Caco-2 (cell line): ENCODE results near the gene RALGAPA2. TPM values are rescaled to one million over a fixed set of nuclear protein-coding genes. Genes with fewer than 3 reads are reported as not detected.

Experiments used
- BruUV-seq: library from RNA; stranded (reverse); fragments of 400-500 nt; replicated peaks from 2 replicates; lab custom pipeline; 2021; lab: Mats Ljungman, UMichigan
- CTCF ChIA-PET: fragments of 300-600 bp; sonication (Branson Sonifier 250); formaldehyde crosslinking; loops from one replicate; lab custom pipeline; 2022; ENCODE audit warnings: antibody characterized with exemption; lab: Charles Lee
- POLR2A ChIA-PET: fragments of 300-600 bp; sonication (Branson Sonifier 250); formaldehyde crosslinking; loops from one replicate; lab custom pipeline; 2022; ENCODE audit warnings: antibody characterized with exemption; lab: Charles Lee
- DNase-seq, 2 experiments: peaks; one replicate each; pipeline versions ENCODE4 v3.0.0 to v3.0.0-alpha.2; 2020 to 2022
- H3K27me3 ChIP-seq: replicated peaks from 2 replicates; pipeline ENCODE4 v1.6.0; 2011; ENCODE audit warnings: low read length; ENCODE audit not compliant: control insufficient read depth, insufficient read depth
- H3K36me3 ChIP-seq: 2 replicates; pipeline ENCODE4 v1.5.1; 2011; ENCODE audit warnings: low read length; ENCODE audit not compliant: control insufficient read depth, insufficient read depth
- H3K4me1 ChIP-seq: fragments of 250-450 bp; sonication (Bioruptor Pico); 2 replicates; pipeline ENCODE4 v1.5.1; 2020; ENCODE audit warnings: mild to moderate bottlenecking
- H3K4me3 ChIP-seq: 2 replicates; pipeline ENCODE4 v1.5.1; 2011; ENCODE audit warnings: low read depth, mild to moderate bottlenecking, control low read depth, low read length
- H3K9me3 ChIP-seq: fragments of 250-450 bp; sonication (Bioruptor Pico); 2 replicates; pipeline ENCODE4 v1.5.1; 2020; ENCODE audit warnings: mild to moderate bottlenecking, moderate library complexity
- H3K27ac Mint-ChIP-seq: one replicate; pipeline ENCODE4 v1.8.0; 2022; ENCODE audit warnings: mixed read lengths; ENCODE audit not compliant: unreplicated experiment
- H3K27me3 Mint-ChIP-seq: one replicate; pipeline ENCODE4 v1.8.0; 2022; ENCODE audit warnings: mixed read lengths; ENCODE audit not compliant: insufficient read depth, unreplicated experiment
- H3K36me3 Mint-ChIP-seq: one replicate; pipeline ENCODE4 v1.8.0; 2022; ENCODE audit warnings: mild to moderate bottlenecking, mixed read lengths; ENCODE audit not compliant: insufficient read depth, unreplicated experiment
- H3K4me1 Mint-ChIP-seq: one replicate; pipeline ENCODE4 v1.8.0; 2022; ENCODE audit warnings: low read depth, mixed read lengths; ENCODE audit not compliant: unreplicated experiment
- H3K4me3 Mint-ChIP-seq: one replicate; pipeline ENCODE4 v1.8.0; 2022; ENCODE audit warnings: mild to moderate bottlenecking, moderate library complexity, mixed read lengths; ENCODE audit not compliant: unreplicated experiment
- H3K9me3 Mint-ChIP-seq: one replicate; pipeline ENCODE4 v1.8.0; 2022; ENCODE audit warnings: mixed read lengths; ENCODE audit not compliant: unreplicated experiment
- intact Hi-C: fragments of 100-400 bp; cut with micrococcal nuclease; formaldehyde crosslinking; loops from one replicate; pipeline ENCODE4 v1.10.0; 2022; ENCODE audit not compliant: unreplicated experiment
- total RNA-seq: library from RNA; stranded (reverse); gene quantifications from 2 replicates; pipeline ENCODE4 v1.2.3, GENCODE V29; 2022
- TF ChIP-seq, protein P1 (sequence below), 2 experiments: fragments of 200-600 bp in 1 of 2; IDR thresholded peaks; 1 replicate in 1 of 2; 2 replicates in 1 of 2; pipeline versions ENCODE4 v1.5.1 to v1.8.0; 2011 to 2022; ENCODE audit warnings: antibody characterized with exemption in 1 of 2, control low read depth in 1 of 2, inconsistent platforms in 1 of 2, low read depth in 1 of 2, low read length in 1 of 2, mild to moderate bottlenecking in 1 of 2, moderate library complexity in 1 of 2; ENCODE audit not compliant: insufficient read depth in 1 of 2, severe bottlenecking in 1 of 2, unreplicated experiment in 1 of 2

The RALGAPA2 gene
- total RNA-seq, 1 experiment from 2014 or later: 17.3 TPM

DNA sequence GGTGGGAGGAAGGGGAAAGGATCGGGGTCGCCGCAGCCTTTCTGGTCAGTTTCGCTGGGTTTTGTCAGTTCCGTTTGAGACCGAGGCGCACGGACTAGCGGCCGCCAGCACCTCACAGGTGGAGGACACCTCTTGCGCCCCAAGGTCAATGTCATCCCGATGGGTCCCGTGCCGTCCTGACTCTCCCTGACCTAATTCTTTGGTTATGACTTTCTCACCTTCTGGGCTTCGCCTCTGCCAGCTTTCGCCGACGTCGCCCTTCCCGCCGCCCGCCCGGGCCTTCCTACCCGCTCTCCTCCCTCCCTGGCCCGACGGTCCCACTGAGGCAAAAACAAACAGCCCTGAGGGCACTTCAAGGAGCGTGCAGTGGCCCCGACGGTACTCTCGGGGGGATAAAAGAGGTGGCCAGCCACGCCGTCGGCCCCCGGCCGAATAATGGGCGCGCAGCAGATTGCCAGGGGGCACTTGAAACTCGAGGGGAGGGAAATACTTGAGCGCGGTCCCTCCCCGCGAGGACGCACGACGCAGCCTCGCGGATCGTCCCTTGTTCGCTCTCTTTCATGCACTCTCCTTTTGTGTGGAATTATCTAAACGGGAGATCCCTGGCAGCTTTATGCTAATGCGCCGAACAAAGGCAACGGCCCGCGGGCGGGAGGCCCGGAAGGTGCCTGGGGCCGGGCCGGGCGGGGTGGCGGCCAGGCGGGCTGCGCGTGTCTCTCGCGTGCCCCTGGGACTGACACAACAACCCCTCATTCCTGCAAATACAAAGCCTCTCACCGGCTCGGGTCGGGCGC lies 348.4 kb downstream of the RALGAPA2 start:
- ChIA-PET POLR2A (no interaction called here), CTCF (no interaction called here)
- Histone ChIP-seq H3K9me3 (0 out of 2 replicates have a peak, but pooled peaks cover 3% of the 10 kb centered on the region), H3K27me3 (no peaks in the 10 kb centered on the region; the same call in 1 of the 2 replicates), H3K36me3 (no peaks in the 10 kb centered on the region), H3K4me1 (peaks cover 7% of the 10 kb centered on the region), H3K4me3 (peak overlapping the region; percentile 9)
- Mint-ChIP-seq H3K36me3 (no peaks in the 10 kb centered on the region), H3K4me1 (peaks cover 12% of the 10 kb centered on the region), H3K4me3 (peak overlapping the region; percentile 60), H3K27me3 (peaks cover 44% of the 10 kb centered on the region), H3K9me3 (no peaks in the 10 kb centered on the region), H3K27ac (no peak overlapping the region)
- DNase-seq: peak in 1 of 2 experiments; percentile 52
- intact Hi-C loops: loop anchor here (5.0 to 10.0 kb wide), 4 partner anchors 43 to 229 kb away; no protein-coding TSS in a partner anchor
- no TSS peak for BruUV-seq
- TF ChIP-seq, protein P1, sequence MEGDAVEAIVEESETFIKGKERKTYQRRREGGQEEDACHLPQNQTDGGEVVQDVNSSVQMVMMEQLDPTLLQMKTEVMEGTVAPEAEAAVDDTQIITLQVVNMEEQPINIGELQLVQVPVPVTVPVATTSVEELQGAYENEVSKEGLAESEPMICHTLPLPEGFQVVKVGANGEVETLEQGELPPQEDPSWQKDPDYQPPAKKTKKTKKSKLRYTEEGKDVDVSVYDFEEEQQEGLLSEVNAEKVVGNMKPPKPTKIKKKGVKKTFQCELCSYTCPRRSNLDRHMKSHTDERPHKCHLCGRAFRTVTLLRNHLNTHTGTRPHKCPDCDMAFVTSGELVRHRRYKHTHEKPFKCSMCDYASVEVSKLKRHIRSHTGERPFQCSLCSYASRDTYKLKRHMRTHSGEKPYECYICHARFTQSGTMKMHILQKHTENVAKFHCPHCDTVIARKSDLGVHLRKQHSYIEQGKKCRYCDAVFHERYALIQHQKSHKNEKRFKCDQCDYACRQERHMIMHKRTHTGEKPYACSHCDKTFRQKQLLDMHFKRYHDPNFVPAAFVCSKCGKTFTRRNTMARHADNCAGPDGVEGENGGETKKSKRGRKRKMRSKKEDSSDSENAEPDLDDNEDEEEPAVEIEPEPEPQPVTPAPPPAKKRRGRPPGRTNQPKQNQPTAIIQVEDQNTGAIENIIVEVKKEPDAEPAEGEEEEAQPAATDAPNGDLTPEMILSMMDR (IDR thresholded peaks at IDR 0.05; ENCODE audit: insufficient read depth in 1 of 2, low read depth in 1 of 2, low read length in 1 of 2, severe bottlenecking in 1 of 2, unreplicated experiment in 1 of 2): no peak

DNA sequence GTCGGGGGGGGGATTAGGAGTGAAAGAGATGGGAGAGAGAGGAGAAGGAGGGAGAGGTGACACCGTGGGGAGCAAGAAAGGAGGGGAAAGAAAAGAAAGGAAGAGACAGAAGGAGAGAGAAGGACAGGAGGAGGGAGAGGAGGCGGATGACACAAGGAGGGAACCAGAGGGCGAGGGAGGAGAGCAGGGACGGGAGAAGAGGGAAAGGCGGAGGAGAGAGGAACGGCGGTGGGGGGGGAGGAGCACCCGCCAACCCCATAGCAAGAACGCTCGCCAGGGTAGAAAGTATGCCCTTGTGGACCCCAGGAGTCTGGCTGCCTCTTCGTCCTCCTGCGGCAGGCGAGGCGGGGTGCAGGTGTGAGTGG lies 349.0 kb downstream of the RALGAPA2 start:
- Histone ChIP-seq H3K9me3 (0 out of 2 replicates have a peak, but pooled peaks cover 3% of the 10 kb centered on the region), H3K4me3 (peak overlapping the region; percentile 9), H3K4me1 (peaks cover 5% of the 10 kb centered on the region; the same call in 1 of the 2 replicates), H3K36me3 (no peaks in the 10 kb centered on the region), H3K27me3 (no peaks in the 10 kb centered on the region; the same call in 1 of the 2 replicates)
- Mint-ChIP-seq H3K36me3 (no peaks in the 10 kb centered on the region), H3K9me3 (no peaks in the 10 kb centered on the region), H3K4me1 (peaks cover 12% of the 10 kb centered on the region), H3K27ac (no peak overlapping the region), H3K4me3 (peak overlapping the region; percentile 60), H3K27me3 (peaks cover 44% of the 10 kb centered on the region)
- DNase-seq: no peak
- ChIA-PET CTCF (no interaction called here), POLR2A (no interaction called here)
- TF ChIP-seq, protein P1 (IDR thresholded peaks at IDR 0.05; ENCODE audit: insufficient read depth in 1 of 2, low read depth in 1 of 2, low read length in 1 of 2, severe bottlenecking in 1 of 2, unreplicated experiment in 1 of 2): no peak
- intact Hi-C loops: loop anchor here (5.0 to 10.0 kb wide), 4 partner anchors 44 to 229 kb away; no protein-coding TSS in a partner anchor
- no TSS peak for BruUV-seq

DNA sequence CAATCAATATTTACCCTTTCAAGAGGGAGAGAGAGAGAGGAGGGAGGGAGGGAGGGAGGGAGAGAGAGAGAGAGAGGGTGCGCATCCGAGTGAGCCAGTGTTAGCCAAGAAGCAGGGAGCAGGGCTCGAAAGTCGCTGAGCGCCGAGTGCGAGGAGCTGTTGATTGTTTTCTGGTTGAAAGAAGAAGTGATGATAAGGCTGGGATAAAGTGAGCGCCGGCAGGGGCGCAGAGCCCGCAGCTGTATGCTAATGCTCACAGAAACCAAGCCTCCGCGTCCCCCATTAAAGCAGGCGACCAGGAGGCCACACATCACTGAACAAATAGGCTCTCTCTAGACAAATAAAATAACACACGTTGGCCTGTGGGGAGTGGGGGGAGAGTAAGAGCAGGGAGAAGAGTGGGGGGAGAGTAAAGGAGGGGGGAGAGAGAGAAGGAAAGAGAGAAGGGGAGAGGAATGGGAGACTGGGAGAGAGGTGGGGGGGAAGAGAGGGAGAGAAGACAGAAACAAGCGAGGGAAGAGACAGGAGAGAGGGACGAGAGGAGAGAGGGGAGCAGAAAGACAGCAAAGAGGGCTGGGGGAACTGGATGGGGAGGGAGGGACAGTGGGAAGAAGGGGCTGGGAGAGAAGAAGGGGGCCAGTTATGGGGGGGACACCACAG lies 349.5 kb downstream of the RALGAPA2 start:
- peaks cover 12% of the 10 kb centered on the region for H3K4me1 Mint-ChIP-seq
- no peaks in the 10 kb centered on the region for H3K36me3 Mint-ChIP-seq
- Histone ChIP-seq H3K9me3 (0 out of 2 replicates have a peak, but pooled peaks cover 3% of the 10 kb centered on the region), H3K4me3 (no peak overlapping the region; the same call in 1 of the 2 replicates), H3K36me3 (no peaks in the 10 kb centered on the region), H3K4me1 (peaks cover 5% of the 10 kb centered on the region; the same call in 1 of the 2 replicates), H3K27me3 (no peaks in the 10 kb centered on the region; the same call in 1 of the 2 replicates)
- ChIA-PET POLR2A (interaction anchor here (0.6 kb wide), 1 partner anchor 312 kb away, joined by 3 read pairs; no protein-coding TSS in a partner anchor), CTCF (no interaction called here)
- BruUV-seq: no TSS peak
- H3K9me3 Mint-ChIP-seq: no peaks in the 10 kb centered on the region
- no peak overlapping the region for H3K27ac Mint-ChIP-seq
- intact Hi-C loops: loop anchor here (5.0 to 10.0 kb wide), 4 partner anchors 44 to 229 kb away; no protein-coding TSS in a partner anchor
- TF ChIP-seq, protein P1 (IDR thresholded peaks at IDR 0.05; ENCODE audit: insufficient read depth in 1 of 2, low read depth in 1 of 2, low read length in 1 of 2, severe bottlenecking in 1 of 2, unreplicated experiment in 1 of 2): no peak
- H3K4me3 Mint-ChIP-seq: peak overlapping the region; percentile 60
- DNase-seq: peak in 1 of 2 experiments; percentile 22
- peaks cover 44% of the 10 kb centered on the region for H3K27me3 Mint-ChIP-seq
